HCT116 (cell line): Measurements from ENCODE around the gene CLIP4.

Source experiments
- CBX3 ChIP-seq: IDR thresholded peaks from 2 replicates; pipeline ENCODE4 v1.6.1; 2012; ENCODE audit warnings: low read depth
- EZH2 ChIP-seq: fragments of 200-600 bp; sonication (generic); IDR thresholded peaks from 2 replicates; pipeline ENCODE4 v1.6.1; 2017; ENCODE audit warnings: antibody characterized with exemption, mixed run types
- EZH2phosphoT487 ChIP-seq: fragments of 200-600 bp; IDR thresholded peaks from 2 replicates; pipeline ENCODE4 v1.6.1; 2018; ENCODE audit warnings: antibody characterized with exemption, borderline replicate concordance
- SIN3A ChIP-seq: IDR thresholded peaks from 2 replicates; pipeline ENCODE4 v1.6.1; 2012; ENCODE audit warnings: low read depth
- TF ChIP-seq, protein P1 (sequence below), 3 experiments: fragments of 200-600 bp in 1 of 3; sonication (generic) in 1 of 3; IDR thresholded peaks in 2 of 3; conservative IDR thresholded peaks in 1 of 3; 2 replicates each; pipeline ENCODE4 v1.5.1; 2012 to 2017; ENCODE audit warnings: low read depth in 2 of 3, low read length in 2 of 3, antibody characterized with exemption in 1 of 3, borderline replicate concordance in 1 of 3, control low read depth in 1 of 3, mild to moderate bottlenecking in 1 of 3, mixed read lengths in 1 of 3, mixed run types in 1 of 3, moderate library complexity in 1 of 3; ENCODE audit not compliant: insufficient read depth in 1 of 3

DNA sequence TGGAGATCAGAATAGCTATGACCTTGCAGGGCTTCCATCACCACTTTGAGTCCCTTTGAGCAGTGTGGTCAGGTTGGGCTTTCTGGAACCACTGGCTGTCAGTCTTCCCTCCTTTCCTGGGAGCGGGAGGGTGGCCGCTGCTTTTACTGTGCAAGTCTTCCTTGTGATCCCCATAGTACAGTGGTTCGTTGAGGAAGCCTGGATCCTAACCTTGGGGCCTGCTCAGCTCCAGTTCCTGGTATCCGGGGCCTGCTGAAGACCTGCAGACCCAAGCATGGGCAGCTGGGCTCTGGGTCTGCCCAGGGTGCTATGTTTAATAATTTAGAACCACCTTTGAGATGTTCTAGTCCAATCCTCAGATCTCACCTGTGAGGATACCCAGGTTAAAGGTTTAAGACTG lies 104.2 kb downstream of the CLIP4 start:
- TF ChIP-seq CBX3 (no peak), EZH2phosphoT487 (no peak), EZH2 (no peak), SIN3A (no peak)
- TF ChIP-seq, protein P1, sequence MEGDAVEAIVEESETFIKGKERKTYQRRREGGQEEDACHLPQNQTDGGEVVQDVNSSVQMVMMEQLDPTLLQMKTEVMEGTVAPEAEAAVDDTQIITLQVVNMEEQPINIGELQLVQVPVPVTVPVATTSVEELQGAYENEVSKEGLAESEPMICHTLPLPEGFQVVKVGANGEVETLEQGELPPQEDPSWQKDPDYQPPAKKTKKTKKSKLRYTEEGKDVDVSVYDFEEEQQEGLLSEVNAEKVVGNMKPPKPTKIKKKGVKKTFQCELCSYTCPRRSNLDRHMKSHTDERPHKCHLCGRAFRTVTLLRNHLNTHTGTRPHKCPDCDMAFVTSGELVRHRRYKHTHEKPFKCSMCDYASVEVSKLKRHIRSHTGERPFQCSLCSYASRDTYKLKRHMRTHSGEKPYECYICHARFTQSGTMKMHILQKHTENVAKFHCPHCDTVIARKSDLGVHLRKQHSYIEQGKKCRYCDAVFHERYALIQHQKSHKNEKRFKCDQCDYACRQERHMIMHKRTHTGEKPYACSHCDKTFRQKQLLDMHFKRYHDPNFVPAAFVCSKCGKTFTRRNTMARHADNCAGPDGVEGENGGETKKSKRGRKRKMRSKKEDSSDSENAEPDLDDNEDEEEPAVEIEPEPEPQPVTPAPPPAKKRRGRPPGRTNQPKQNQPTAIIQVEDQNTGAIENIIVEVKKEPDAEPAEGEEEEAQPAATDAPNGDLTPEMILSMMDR (IDR thresholded peaks at IDR 0.05 in 2 of 3, conservative IDR thresholded peaks at IDR 0.05 in 1 of 3; ENCODE audit: borderline replicate concordance in 1 of 3, insufficient read depth in 1 of 3, low read depth in 2 of 3, low read length in 2 of 3) = no peak
